ENCODE results near the gene MRPS15.

The MRPS15 gene

DNA sequence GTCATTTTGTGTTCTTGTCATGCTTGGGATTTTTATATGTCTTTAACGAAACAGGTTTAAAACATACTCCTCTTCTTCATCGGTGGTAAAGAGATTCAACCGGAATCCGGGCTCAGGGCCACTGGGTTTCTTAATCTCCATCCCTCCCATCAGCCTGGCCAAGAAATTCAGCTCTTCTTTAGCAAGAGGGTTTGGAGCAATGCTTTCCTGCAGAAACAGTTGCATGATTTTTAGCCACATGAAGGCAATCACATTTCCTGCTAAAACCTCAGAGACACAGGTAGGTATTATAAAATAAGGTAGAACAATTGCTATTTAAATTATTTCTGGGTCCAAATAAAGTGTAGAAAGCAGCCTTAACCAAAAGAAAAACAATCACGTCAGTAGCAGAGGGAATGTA lies 43.8 kb downstream of the MRPS15 start:
- DNase-seq (ENCODE audit: low read depth in 2 of 2) = no peak

DNA sequence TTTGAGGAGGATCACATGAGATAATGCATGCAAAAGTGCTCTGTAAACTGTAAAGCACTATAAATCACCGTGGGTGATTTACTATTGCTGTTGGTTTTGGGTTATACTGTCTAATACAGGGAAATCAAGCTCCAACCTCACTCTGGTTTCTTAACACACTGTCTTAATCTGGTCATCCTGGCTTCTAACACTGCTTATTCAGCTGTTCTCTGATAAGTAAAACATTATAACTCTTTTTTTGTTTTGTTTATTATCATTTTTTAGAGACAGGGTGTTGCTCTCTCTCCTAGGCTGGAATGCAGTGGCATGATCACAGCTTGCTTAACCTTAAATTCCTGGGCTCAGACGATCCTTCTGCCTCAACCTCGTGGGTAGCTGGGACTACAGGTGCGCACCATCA lies 44.6 kb downstream of the MRPS15 start:
- DNase-seq (ENCODE audit: low read depth in 2 of 2) = no peak

DNA sequence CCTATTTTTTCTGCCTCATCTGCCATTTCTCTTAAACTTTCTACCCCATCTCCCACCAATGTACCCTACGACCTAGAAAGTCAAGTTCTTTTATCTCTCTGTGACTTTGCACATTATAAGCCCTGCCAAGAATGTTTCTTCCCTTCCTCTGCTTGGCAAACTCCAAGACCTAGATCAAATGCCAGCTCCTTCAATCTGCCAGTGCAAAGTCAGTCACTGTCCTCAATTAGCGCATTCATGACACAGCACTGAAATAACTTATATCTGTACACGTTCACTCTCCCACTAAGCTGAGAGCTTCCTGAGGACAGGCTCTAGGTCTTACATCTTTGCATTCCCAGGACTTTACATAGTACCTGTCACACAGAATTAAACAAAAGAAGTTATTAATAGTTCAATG lies 45.0 kb downstream of the MRPS15 start:
- DNase-seq (ENCODE audit: low read depth in 2 of 2) = no peak

DNA sequence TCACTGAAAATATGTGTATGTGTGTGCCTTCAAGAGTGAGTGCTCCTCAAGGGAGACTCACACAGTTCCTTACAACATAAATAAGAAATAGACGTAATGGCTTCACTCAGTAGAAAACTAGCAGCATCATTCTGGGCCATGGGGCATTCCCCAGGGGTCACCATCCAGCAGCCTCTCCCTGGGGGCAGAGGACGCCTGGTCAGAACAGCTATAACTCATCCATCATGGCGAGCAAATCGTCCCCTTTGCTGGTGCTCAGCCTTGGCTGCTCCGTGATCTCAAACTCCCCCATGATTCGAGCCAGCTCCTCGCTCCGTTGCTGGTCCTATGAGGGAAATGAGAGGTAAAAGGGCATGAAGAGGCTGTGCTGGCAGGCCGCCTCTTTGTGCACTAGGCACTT lies 46.3 kb downstream of the MRPS15 start:
- no peak for DNase-seq (ENCODE audit: low read depth in 2 of 2)

DNA sequence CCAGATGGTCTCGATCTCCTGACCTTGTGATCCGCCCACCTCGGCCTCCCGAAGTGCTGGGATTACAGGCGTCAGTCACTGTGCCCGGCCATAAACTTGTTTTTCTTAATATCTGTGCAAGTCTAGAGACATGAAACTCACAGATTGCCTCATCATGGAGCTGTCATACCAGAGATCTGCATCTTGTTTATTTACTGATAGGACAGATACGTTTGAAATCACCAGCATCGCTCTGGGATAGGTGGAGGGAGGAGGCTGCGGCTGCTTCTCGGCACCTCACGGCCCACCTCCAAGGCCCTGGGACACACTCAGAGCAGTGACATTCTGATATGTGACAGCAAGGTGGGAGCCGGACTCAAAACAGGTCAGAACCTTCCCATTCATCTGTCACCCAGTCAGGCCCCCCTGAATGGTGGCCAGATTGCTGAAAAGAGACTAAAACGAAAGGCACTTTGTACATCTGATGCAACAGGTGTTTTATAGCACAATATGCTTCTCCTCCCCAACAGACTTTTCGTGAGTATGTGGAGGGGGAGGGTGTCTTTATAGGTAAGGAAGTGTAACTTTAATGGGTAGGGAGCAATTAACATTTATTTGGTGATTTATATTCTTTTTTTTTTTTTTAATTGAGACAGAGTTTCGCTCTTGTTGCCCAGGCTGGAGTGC lies 48.4 kb downstream of the MRPS15 start:
- DNase-seq (ENCODE audit: low read depth in 2 of 2) = no peak

DNA sequence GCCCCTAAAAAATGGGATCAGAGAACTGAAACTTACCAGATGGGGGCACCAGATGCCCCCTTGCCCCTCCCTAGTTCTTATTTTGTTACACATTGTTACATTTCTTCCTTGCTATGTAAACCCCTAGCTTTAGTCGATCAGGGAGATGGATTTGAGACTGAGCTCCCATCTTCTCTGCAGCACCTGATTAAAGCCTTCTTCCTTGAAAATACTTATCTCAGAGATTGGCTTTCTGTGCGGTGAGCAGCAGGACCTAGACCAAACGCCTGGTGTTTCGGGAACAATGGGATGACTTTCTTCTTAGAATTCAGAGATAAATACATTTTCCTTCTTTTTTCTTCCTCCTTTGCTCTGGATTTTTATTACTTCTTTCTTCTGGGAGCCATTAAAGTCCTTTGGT lies 49.8 kb downstream of the MRPS15 start:
- DNase-seq (ENCODE audit: low read depth in 2 of 2) = no peak

DNA sequence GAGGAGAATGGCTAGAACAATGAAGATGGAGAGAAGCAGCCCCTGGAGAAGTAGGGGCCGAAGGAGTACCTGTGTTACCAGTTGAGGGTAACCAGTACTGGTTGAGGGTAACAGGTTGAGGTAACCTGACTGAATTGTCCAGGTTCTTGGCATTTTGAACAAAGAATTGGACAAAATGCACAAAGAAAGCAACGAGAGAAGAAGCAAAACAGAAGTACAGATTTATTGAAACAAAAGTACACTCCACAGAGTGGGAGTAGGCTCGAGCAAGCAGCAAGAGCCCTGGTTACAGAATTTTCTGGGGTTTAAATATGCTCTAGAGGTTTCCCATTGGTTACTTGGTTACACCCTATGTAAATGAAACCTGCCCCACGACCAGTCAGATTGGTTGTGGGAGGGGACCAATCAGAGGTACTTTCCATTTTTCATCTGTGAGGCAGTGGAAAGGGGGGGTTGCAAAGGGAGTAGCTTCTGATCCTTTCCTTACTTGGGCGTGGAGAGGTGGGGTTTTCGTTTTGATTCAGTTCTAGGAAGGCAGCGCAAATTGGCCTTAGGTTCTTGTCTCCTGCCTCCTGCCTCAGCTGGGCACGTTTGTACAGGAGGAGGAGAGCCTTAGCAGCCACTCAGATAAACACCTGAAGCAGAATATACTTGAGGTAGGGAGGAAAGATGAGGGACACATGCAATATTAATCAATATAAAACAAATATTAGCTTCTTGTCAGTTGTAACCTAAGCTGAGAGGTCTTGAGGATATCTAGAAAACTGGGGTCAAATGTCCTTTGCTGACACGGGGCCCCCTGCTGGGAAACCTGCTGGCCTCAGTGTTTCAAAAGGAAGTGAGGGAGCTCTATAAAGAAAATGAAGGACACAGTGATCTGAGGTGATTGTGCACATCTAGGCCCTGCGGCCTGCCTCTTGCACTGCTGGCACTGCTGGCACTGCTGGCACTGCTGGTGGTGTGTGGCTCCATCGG lies 52.2 kb downstream of the MRPS15 start:
- no peak for DNase-seq (ENCODE audit: low read depth in 2 of 2)

DNA sequence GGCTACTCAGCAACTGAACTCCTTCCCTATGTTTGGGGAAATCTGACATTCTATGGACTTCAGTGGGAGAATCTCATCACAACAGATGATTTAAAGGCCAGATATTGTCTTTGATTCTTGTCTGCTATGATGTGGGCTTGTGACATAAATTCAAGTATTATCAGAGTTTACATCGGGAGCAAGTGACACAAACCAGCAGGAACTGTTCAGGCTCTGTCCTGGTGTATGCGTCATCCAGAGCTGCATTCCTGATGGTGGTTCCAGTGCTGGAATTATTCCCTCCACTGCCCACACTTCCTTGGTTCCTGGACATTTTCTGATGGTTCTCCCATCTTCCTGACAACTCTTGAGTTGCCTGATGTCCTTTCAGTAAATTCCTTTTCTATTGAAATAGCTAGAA lies 55.7 kb downstream of the MRPS15 start:
- no peak for DNase-seq (ENCODE audit: low read depth in 2 of 2)

DNA sequence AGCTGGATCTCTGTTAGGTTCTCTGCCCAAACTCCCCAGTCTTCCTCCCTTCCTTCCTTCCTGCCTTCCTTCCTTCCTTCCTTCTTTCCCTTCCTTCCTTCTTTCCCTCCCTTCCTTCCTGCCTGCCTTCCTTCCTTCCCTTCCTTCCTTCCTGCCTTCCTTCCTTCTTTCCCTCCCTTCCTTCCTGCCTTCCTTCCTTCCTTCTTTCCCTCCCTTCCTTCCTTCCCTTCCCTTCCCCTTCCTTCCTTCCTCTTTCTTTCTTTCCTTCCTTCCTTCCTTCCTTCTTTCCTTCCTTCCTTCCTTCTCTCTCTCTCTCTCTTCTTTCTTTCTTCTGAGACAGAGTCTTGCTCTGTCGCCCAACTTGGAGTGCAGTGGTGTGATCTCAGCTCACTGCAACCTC lies 57.7 kb downstream of the MRPS15 start:
- no peak for DNase-seq (ENCODE audit: low read depth in 2 of 2)
